HepG2 (cell line): ENCODE measurements around the gene TBC1D5.

Experiments used
- EP300 ChIP-seq, 3 experiments: sonication (generic) in 1 of 3; formaldehyde crosslinking in 1 of 3; IDR thresholded peaks; 2 replicates each; pipeline versions ENCODE4 v1.5.1 to v1.6.1; 2011 to 2020; ENCODE audit warnings: low read depth in 2 of 3, low read length in 2 of 3, borderline replicate concordance in 1 of 3, improper control_type of control experiment in 1 of 3, mild to moderate bottlenecking in 1 of 3, missing genetic modification reagents in 1 of 3, moderate library complexity in 1 of 3
- NR2F1 ChIP-seq, 2 experiments: fragments of 450-650 bp in 1 of 2; formaldehyde crosslinking in 1 of 2; IDR thresholded peaks; 2 replicates each; pipeline versions ENCODE4 v1.5.0 to v1.6.1; 2016 to 2020; ENCODE audit warnings: mild to moderate bottlenecking in 1 of 2, missing compliant biosample characterization in 1 of 2, missing genetic modification reagents in 1 of 2, moderate library complexity in 1 of 2

- TF ChIP-seq EP300 (IDR thresholded peaks at IDR 0.05; ENCODE audit: low read depth in 2 of 2, low read length in 2 of 2) = no peak
- no peak for TF ChIP-seq EP300 (CRISPR knock-in tag; IDR thresholded peaks at IDR 0.05; ENCODE audit: borderline replicate concordance)
- TF ChIP-seq NR2F1 (CRISPR knock-in tag; IDR thresholded peaks at IDR 0.05) = no peak
Measured at GRCh38 chr3:17336291-17336690, 406.1 kb downstream of the TBC1D5 start.
